HepG2 (cell line): ENCODE measurements around the gene TSACC. TPM values are rescaled to one million over a fixed set of nuclear protein-coding genes. Genes with fewer than 3 reads are reported as not detected.
A peak's percentile ranks its signal among the peaks of the same experiment; 100 is the strongest.

Source experiments
- ATAC-seq: fragments of 200-7000 bp; cut with Tn5 transposase; 3 replicates; pipeline ENCODE4 v1.9.1; 2020; ENCODE audit warnings: mild to moderate bottlenecking, moderate library complexity
- BruUV-seq: library from RNA; stranded (reverse); fragments of 400-500 nt; replicated peaks from 2 replicates; lab custom pipeline; 2021; lab: Mats Ljungman, UMichigan
- CTCF ChIA-PET: fragments of 300-600 bp; formaldehyde crosslinking; extraction: SDS; loops from one replicate; lab custom pipeline; 2021; ENCODE audit warnings: low total read pairs, inconsistent platforms, low intra/inter-chr PET ratio; lab: Yijun Ruan, JAX
- POLR2A ChIA-PET: fragments of 350-600 bp; sonication (Branson Sonifier 250); formaldehyde crosslinking; loops from one replicate; lab custom pipeline; 2020; ENCODE audit warnings: antibody characterized with exemption, inconsistent platforms; lab: Yijun Ruan, JAX
- DNase-seq: peaks from one replicate; pipeline ENCODE4 v3.0.0-alpha.2; 2015; ENCODE audit warnings: low spot score
- FAIRE-seq: peaks from 3 replicates; lab custom pipeline; 2011; peaks lifted over from hg19 to GRCh38; lab: Jason Lieb, UNC
- H2AFZ ChIP-seq: one replicate; pipeline ENCODE4 v1.6.1; 2011; ENCODE audit warnings: low read length, inconsistent platforms
- H3K27ac ChIP-seq: fragments of 300-600 bp; 3 replicates; pipeline ENCODE4 v1.8.0; 2011; ENCODE audit warnings: mixed run types, mild to moderate bottlenecking, mixed read lengths, low read length, inconsistent platforms; ENCODE audit not compliant: insufficient read depth; ENCODE audit errors: extremely low read length
- H3K27me3 ChIP-seq, 2 experiments: fragments of 200-600 bp in 1 of 2; 2 replicates in 1 of 2; 3 replicates in 1 of 2; pipeline versions ENCODE4 v1.6.0 to v1.8.0; 2011; ENCODE audit warnings: low read length in 2 of 2, mild to moderate bottlenecking in 2 of 2, moderate library complexity in 2 of 2, inconsistent platforms in 1 of 2; ENCODE audit not compliant: insufficient read depth in 2 of 2, control insufficient read depth in 1 of 2
- H3K36me3 ChIP-seq, 2 experiments: fragments of 200-600 bp in 1 of 2; replicated peaks in 1 of 2; 2 replicates in 1 of 2; 3 replicates in 1 of 2; pipeline versions ENCODE4 v1.5.1 to v1.8.0; 2011; ENCODE audit warnings: low read length in 2 of 2, inconsistent platforms in 1 of 2; ENCODE audit not compliant: insufficient read depth in 2 of 2, control insufficient read depth in 1 of 2
- H3K4me1 ChIP-seq: 2 replicates; pipeline ENCODE4 v1.5.1; 2012; ENCODE audit warnings: low read length, inconsistent platforms; ENCODE audit not compliant: insufficient read depth
- H3K4me2 ChIP-seq: 2 replicates; pipeline ENCODE4 v1.6.0; 2011; ENCODE audit warnings: low read depth, low read length, inconsistent platforms
- H3K4me3 ChIP-seq, 3 experiments: fragments of 200-600 bp in 1 of 3; sonication (generic), shearing (Covaris generic) in 1 of 3; replicated peaks in 1 of 3; 2 replicates each; pipeline ENCODE4 v1.5.1; 2011 to 2016; ENCODE audit warnings: low read length in 3 of 3, inconsistent platforms in 2 of 3, low read depth in 2 of 3, mild to moderate bottlenecking in 2 of 3, control low read depth in 1 of 3, mixed read lengths in 1 of 3; ENCODE audit not compliant: insufficient read depth in 1 of 3
- H3K79me2 ChIP-seq: one replicate; pipeline ENCODE4 v1.6.1; 2011; ENCODE audit warnings: low read length, inconsistent platforms; ENCODE audit not compliant: insufficient read depth
- H3K9ac ChIP-seq: 2 replicates; pipeline ENCODE4 v1.6.0; 2011; ENCODE audit warnings: mild to moderate bottlenecking, low read depth, low read length, inconsistent platforms; ENCODE audit not compliant: insufficient read depth
- H3K9me3 ChIP-seq: 2 replicates; pipeline ENCODE4 v1.5.1; 2012; ENCODE audit warnings: mild to moderate bottlenecking, low read length
- H4K20me1 ChIP-seq: 2 replicates; pipeline ENCODE4 v1.6.0; 2011; ENCODE audit warnings: inconsistent platforms, mild to moderate bottlenecking, low read length, moderate library complexity; ENCODE audit not compliant: insufficient read depth
- ARNTL ChIP-seq: sonication (generic); formaldehyde crosslinking; IDR thresholded peaks from 2 replicates; pipeline ENCODE4 v1.4.0; 2020; ENCODE audit warnings: mild to moderate bottlenecking, missing genetic modification reagents
- ATF5 ChIP-seq: sonication (generic); formaldehyde crosslinking; IDR thresholded peaks from 2 replicates; pipeline ENCODE4 v1.4.0; 2020; ENCODE audit warnings: mild to moderate bottlenecking, low read depth, missing genetic modification reagents
- CTCF ChIP-seq: sonication (generic); formaldehyde crosslinking; IDR thresholded peaks from 2 replicates; pipeline ENCODE4 v1.5.0; 2020; ENCODE audit warnings: mild to moderate bottlenecking, missing genetic modification reagents, moderate library complexity
- MLLT10 ChIP-seq: sonication (generic); formaldehyde crosslinking; IDR thresholded peaks from 2 replicates; pipeline ENCODE4 v1.4.0; 2020; ENCODE audit warnings: missing genetic modification reagents
- MXD3 ChIP-seq: IDR thresholded peaks from 2 replicates; pipeline ENCODE4 v1.6.1; 2016; ENCODE audit warnings: mild to moderate bottlenecking, missing biosample characterization, missing genetic modification reagents
- RBM39 ChIP-seq: fragments of 200-400 bp; formaldehyde crosslinking; IDR thresholded peaks from one replicate; pipeline ENCODE4 v1.6.1; 2018; ENCODE audit warnings: antibody characterized with exemption, mild to moderate bottlenecking, low read depth, low read length; ENCODE audit not compliant: poor library complexity, severe bottlenecking
- STAG1 ChIP-seq: sonication (generic); formaldehyde crosslinking; IDR thresholded peaks from 2 replicates; pipeline ENCODE4 v1.4.0; 2020; ENCODE audit warnings: missing genetic modification reagents
- ZBTB34 ChIP-seq: sonication (generic); formaldehyde crosslinking; IDR thresholded peaks from 2 replicates; pipeline ENCODE4 v1.8.0; 2022; ENCODE audit warnings: mild to moderate bottlenecking, missing genetic modification reagents
- ZKSCAN1 ChIP-seq: fragments of 150-350 bp; IDR thresholded peaks from 2 replicates; pipeline ENCODE4 v1.6.1; 2014; ENCODE audit warnings: low read length
- ZNF234 ChIP-seq: sonication (generic); formaldehyde crosslinking; conservative IDR thresholded peaks from 2 replicates; pipeline ENCODE4 v1.5.1; 2020; ENCODE audit warnings: mild to moderate bottlenecking, missing genetic modification reagents
- ZNF260 ChIP-seq: sonication (generic); formaldehyde crosslinking; IDR thresholded peaks from 2 replicates; pipeline ENCODE4 v1.4.0; 2020; ENCODE audit warnings: missing genetic modification reagents, low read depth, mild to moderate bottlenecking, borderline replicate concordance
- ZNF446 ChIP-seq: sonication (generic); formaldehyde crosslinking; IDR thresholded peaks from 2 replicates; pipeline ENCODE4 v1.5.0; 2020; ENCODE audit warnings: mild to moderate bottlenecking, missing genetic modification reagents
- ZNF766 ChIP-seq: sonication (generic); formaldehyde crosslinking; IDR thresholded peaks from 2 replicates; pipeline ENCODE4 v1.5.0; 2020; ENCODE audit warnings: missing genetic modification reagents, borderline replicate concordance
- WGBS: methylation state at CpG from one replicate; pipeline ENCODE4 v1.1.6; 2017; ENCODE audit warnings: low lambda C conversion rate; 5-methylcytosine and 5-hydroxymethylcytosine counted together
- in situ Hi-C: cut with HindIII; loops from 2 replicates; pipeline ENCODE4 v1.10.0; 2017; ENCODE audit warnings: low pct_unique_long_range_greater_than_20kb; ENCODE audit not compliant: extremely low pct_ligation_motif_present
- intact Hi-C: fragments of 100-400 bp; cut with micrococcal nuclease; formaldehyde crosslinking; loops from one replicate; pipeline ENCODE4 v1.10.0; 2022; ENCODE audit not compliant: unreplicated experiment
- polyA plus RNA-seq, 8 experiments: library from polyadenylated mRNA; depleted of rRNA in 3 of 8; stranded (reverse) in 7 of 8; unstranded in 1 of 8; fragments of >200 nt; fragmentation: Illumina TruSeq in 4 of 8; extraction: Trizol in 4 of 8; gene quantifications; 2 replicates each; pipeline versions ENCODE4 v1.2.1 to v1.2.3, GENCODE V29; 2011 to 2016; ENCODE audit warnings: low read depth in 4 of 8, missing spikeins in 1 of 8, mixed read lengths in 1 of 8; ENCODE audit not compliant: insufficient read depth in 1 of 8
- total RNA-seq, 5 experiments: library from RNA; depleted of rRNA; stranded (reverse); fragments of >200 nt; fragmentation: Illumina TruSeq; extraction: Trizol; gene quantifications; 2 replicates each; pipeline ENCODE4 v1.2.3, GENCODE V29; 2016; ENCODE audit warnings: low read depth in 1 of 5
- TF ChIP-seq, protein P1 (sequence below): sonication (generic); formaldehyde crosslinking; IDR thresholded peaks from 2 replicates; pipeline ENCODE4 v1.4.0; 2020; ENCODE audit warnings: missing genetic modification reagents, mild to moderate bottlenecking, borderline replicate concordance
- TF ChIP-seq, protein P2 (sequence below): sonication (generic); formaldehyde crosslinking; IDR thresholded peaks from 2 replicates; pipeline ENCODE4 v1.4.0; 2020; ENCODE audit warnings: missing genetic modification reagents; ENCODE audit errors: not compliant biosample characterization

The TSACC gene
- total and polyA plus RNA-seq, 2 of the 13 experiments (the other 11 are each of a cell fraction or from before 2014, with no cell fraction given) = 1.5 to 2.6 TPM

DNA sequence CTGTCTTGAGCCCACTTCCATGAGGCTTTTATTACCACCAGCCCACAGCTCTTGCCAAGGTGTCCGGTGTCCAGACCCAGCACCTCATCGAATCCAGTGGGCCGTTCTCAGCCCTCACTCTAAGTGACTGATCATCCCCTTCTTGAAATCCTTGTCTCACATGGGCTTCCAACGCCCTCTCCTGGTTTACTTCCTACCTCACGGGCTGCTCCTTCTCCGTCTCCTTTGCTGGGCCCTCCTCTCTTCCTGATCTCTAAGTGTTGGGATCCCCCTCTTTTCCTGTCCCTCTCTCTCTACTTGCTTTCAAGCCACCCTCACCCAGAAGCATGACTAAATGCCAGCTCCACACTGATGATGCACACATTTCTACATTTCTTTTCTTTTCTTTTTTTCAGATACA is 21.6 kb downstream of the TSACC start:
- Histone ChIP-seq H3K9me3 (no peaks in the 10 kb centered on the region), H3K9ac (no peak overlapping the region), H2AFZ (no peak overlapping the region), H3K4me3 (no peak overlapping the region), H3K36me3 (no peaks in the 10 kb centered on the region), H3K4me2 (no peak overlapping the region), H4K20me1 (no peaks in the 10 kb centered on the region), H3K27ac (no peak overlapping the region), H3K4me1 (peaks cover 53% of the 10 kb centered on the region), H3K79me2 (no peaks in the 10 kb centered on the region), H3K27me3 (no peaks in the 10 kb centered on the region)
- ATAC-seq = peak; percentile 17; the same call in 2 of the 3 replicates
- in situ Hi-C loops = loop anchor here (10.0 kb wide), 1 partner anchor 85 kb away; no protein-coding TSS in a partner anchor
- intact Hi-C loops = no loop called here
- 70% methylated on average over 6 of the region's 6 CpGs for WGBS
- BruUV-seq = no TSS peak
- CTCF ChIA-PET = no interaction called here
- POLR2A ChIA-PET = interaction anchor here (0.6 to 5.8 kb wide), 4 partner anchors 12 to 78 kb away, joined by 3 to 46 read pairs (median 5); no protein-coding TSS in a partner anchor
- no peak for FAIRE-seq
- no peak for DNase-seq
- no peak for TF ChIP-seq ZKSCAN1
- TF ChIP-seq, protein P1, sequence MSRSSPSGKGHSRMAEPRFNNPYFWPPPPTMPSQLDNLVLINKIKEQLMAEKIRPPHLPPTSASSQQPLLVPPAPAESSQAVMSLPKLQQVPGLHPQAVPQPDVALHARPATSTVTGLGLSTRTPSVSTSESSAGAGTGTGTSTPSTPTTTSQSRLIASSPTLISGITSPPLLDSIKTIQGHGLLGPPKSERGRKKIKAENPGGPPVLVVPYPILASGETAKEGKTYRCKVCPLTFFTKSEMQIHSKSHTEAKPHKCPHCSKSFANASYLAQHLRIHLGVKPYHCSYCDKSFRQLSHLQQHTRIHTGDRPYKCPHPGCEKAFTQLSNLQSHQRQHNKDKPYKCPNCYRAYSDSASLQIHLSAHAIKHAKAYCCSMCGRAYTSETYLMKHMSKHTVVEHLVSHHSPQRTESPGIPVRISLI (CRISPR knock-in tag) = no peak
- TF ChIP-seq ZNF446 (CRISPR knock-in tag) = no peak
- peak; percentile 50; the same call in 1 of the 2 replicates for TF ChIP-seq ATF5 (CRISPR knock-in tag)
- TF ChIP-seq RBM39 = no peak
- no peak for TF ChIP-seq ARNTL (CRISPR knock-in tag)
- no peak for TF ChIP-seq ZNF234 (CRISPR knock-in tag)
- TF ChIP-seq STAG1 (CRISPR knock-in tag) = peak; percentile 20; the same call in 1 of the 2 replicates
- TF ChIP-seq ZBTB34 = no peak
- no peak for TF ChIP-seq MXD3
- TF ChIP-seq, protein P2, sequence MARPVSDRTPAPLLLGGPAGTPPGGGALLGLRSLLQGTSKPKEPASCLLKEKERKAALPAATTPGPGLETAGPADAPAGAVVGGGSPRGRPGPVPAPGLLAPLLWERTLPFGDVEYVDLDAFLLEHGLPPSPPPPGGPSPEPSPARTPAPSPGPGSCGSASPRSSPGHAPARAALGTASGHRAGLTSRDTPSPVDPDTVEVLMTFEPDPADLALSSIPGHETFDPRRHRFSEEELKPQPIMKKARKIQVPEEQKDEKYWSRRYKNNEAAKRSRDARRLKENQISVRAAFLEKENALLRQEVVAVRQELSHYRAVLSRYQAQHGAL = no peak
- TF ChIP-seq ZNF766 (CRISPR knock-in tag) = no peak
- TF ChIP-seq MLLT10 = no peak
- no peak for TF ChIP-seq ZNF260 (CRISPR knock-in tag)
- TF ChIP-seq CTCF (CRISPR knock-in tag) = peak; percentile 36
